GM12864 (cell line): Measurements from ENCODE around the gene PID1.

Experiments used
- DNase-seq: peaks from one replicate; pipeline ENCODE4 v3.0.0-alpha.2; 2011; ENCODE audit warnings: low read depth
- H3K4me3 ChIP-seq: 2 replicates; pipeline ENCODE4 v1.5.1; 2011; ENCODE audit warnings: mild to moderate bottlenecking, low read depth, low read length, control low read depth
- CTCF ChIP-seq: IDR thresholded peaks from 2 replicates; pipeline ENCODE4 v1.5.1; 2011; ENCODE audit warnings: low read depth, mild to moderate bottlenecking, moderate library complexity, low read length, control low read depth, inconsistent platforms; ENCODE audit errors: missing control alignments

PID1 gene

GRCh38 chr2:229153951-229154350 is 117.1 kb downstream of the PID1 start:
- no peak for TF ChIP-seq CTCF
- H3K4me3 ChIP-seq: no peak overlapping the region
- no peak for DNase-seq

DNA sequence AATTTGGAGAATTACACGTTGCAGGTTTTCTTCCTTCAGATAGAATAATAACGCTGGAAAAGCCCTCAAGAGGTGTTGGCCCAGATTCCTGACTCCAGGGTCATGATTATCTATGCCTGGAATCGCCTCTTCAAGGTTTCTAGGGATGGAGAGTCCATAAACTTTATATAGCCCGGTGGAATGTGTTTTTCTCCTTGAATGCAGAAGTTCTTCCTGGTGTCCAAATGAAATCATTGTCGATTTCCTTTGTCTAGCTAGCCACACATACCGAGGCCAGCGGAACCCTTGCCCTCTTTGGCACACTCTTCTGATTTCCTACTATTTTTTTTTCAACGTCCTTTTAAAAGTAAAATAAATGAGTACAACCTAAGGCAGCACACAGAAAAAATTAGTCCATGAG is 117.8 kb downstream of the PID1 start:
- no peak for TF ChIP-seq CTCF
- DNase-seq: no peak
- no peak overlapping the region for H3K4me3 ChIP-seq

GRCh38 chr2:229152674-229153073 is 118.4 kb downstream of the PID1 start:
- DNase-seq: no peak
- TF ChIP-seq CTCF: no peak
- no peak overlapping the region for H3K4me3 ChIP-seq

DNA sequence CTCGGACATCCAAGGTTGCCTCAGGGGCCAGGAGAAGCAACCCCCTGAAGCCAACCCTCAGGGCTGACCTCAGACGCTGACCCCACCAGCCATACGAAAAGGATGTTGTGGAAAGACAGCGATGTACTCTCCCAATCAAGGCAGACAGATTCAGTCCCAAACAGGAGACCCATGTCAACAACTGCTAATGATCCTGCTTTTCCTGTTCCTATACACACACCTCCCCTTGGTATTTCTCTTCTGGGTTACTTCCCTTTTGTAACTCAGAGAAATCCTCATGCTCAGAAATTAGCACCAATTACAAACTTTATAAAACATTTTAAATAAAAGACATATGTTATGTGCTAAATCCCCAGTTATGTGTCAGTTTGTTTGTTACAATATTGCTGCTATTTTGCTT is 120.8 kb downstream of the PID1 start:
- H3K4me3 ChIP-seq: no peak overlapping the region
- no peak for DNase-seq
- TF ChIP-seq CTCF: no peak

- no peak overlapping the region for H3K4me3 ChIP-seq
- DNase-seq: no peak
- no peak for TF ChIP-seq CTCF
These were observed 129.6 kb downstream of the PID1 start for GRCh38 chr2:229141424-229142025.

GRCh38 chr2:229137639-229138038 is 133.4 kb downstream of the PID1 start:
- DNase-seq: no peak
- no peak for TF ChIP-seq CTCF
- H3K4me3 ChIP-seq: no peak overlapping the region

DNA sequence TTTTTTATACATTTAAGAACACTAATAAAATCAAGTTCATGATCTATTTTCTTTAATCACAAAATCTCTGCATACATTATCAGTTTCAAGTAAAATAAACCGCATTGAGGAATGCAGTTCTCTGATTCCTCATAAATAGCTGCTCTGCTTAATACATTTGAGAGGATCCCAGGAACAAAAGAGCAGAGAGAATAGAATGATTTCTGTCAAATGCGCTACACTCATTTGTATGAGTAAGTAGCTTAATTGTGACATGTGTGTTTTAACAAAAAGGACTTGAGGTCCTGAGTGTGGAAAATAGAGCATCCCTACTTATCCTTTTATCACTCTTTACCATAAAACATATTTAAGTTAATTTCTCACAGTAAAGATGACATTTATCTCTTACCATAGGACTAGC is 134.0 kb downstream of the PID1 start:
- no peak overlapping the region for H3K4me3 ChIP-seq
- no peak for DNase-seq
- no peak for TF ChIP-seq CTCF
